Tibial nerve (tissue), 4 donors: Measurements from ENCODE around the gene ANKRD22.

Experiments
- CTCF ChIP-seq, 5 experiments: fragments of 200-600 bp in 3 of 5; fragments of 450-650 bp in 2 of 5; sonication (generic) in 3 of 5; IDR thresholded peaks; one replicate each; pipeline ENCODE4 v1.5.1; 2016 to 2019; ENCODE audit warnings: antibody characterized with exemption in 5 of 5, mild to moderate bottlenecking in 3 of 5, moderate library complexity in 2 of 5
- EP300 ChIP-seq, 2 donors: sonication (generic); formaldehyde crosslinking; IDR thresholded peaks; one replicate each; pipeline ENCODE4 v1.6.1; 2017; ENCODE audit warnings: antibody characterized with exemption in 2 of 2, mild to moderate bottlenecking in 1 of 2
- POLR2A ChIP-seq, 2 donors: fragments of 450-650 bp; IDR thresholded peaks; one replicate each; pipeline ENCODE4 v1.6.1; 2017; ENCODE audit warnings: antibody characterized with exemption in 2 of 2, mild to moderate bottlenecking in 2 of 2, moderate library complexity in 2 of 2

GRCh38 chr10:88886557-88886956 lies 34.9 kb upstream of the ANKRD22 start:
- TF ChIP-seq CTCF (IDR thresholded peaks at IDR 0.05): no peak
- TF ChIP-seq POLR2A (IDR thresholded peaks at IDR 0.05): no peak
- TF ChIP-seq EP300 (IDR thresholded peaks at IDR 0.05): no peak
